KMS-11 (cell line): ENCODE measurements around the gene HSP90AB1.

Experiments
- H2AFZ ChIP-seq: fragments of 200-600 bp; sonication (generic); 2 replicates; pipeline ENCODE4 v1.6.1; 2016; ENCODE audit warnings: antibody characterized with exemption, mixed run types, low read depth
- H3K27ac ChIP-seq: fragments of 200-600 bp; sonication (generic); 2 replicates; pipeline ENCODE4 v1.6.1; 2016; ENCODE audit warnings: mild to moderate bottlenecking, mixed run types
- H3K27me3 ChIP-seq: fragments of 200-600 bp; sonication (generic); 2 replicates; pipeline ENCODE4 v1.6.1; 2017; ENCODE audit warnings: mild to moderate bottlenecking, low read depth, mixed run types, moderate library complexity; ENCODE audit not compliant: insufficient read depth
- H3K36me3 ChIP-seq: fragments of 200-600 bp; sonication (generic); 2 replicates; pipeline ENCODE4 v1.6.1; 2017; ENCODE audit warnings: mild to moderate bottlenecking, mixed run types; ENCODE audit not compliant: insufficient read depth
- H3K4me1 ChIP-seq: fragments of 200-600 bp; sonication (generic); 2 replicates; pipeline ENCODE4 v1.6.1; 2016; ENCODE audit warnings: mild to moderate bottlenecking, low read depth, mixed run types; ENCODE audit not compliant: poor library complexity, severe bottlenecking
- H3K4me2 ChIP-seq: fragments of 200-600 bp; sonication (generic); 2 replicates; pipeline ENCODE4 v1.7.0; 2016; ENCODE audit warnings: mild to moderate bottlenecking, mixed run types
- H3K4me3 ChIP-seq: fragments of 200-600 bp; sonication (generic); IDR thresholded peaks from 2 replicates; pipeline ENCODE4 v1.6.1; 2017; ENCODE audit warnings: low read depth, low read length, mixed read lengths; ENCODE audit not compliant: insufficient read depth
- H3K79me2 ChIP-seq: fragments of 200-600 bp; sonication (generic); 2 replicates; pipeline ENCODE4 v1.6.1; 2016; ENCODE audit warnings: low read depth, mixed run types; ENCODE audit not compliant: insufficient read depth
- H3K9ac ChIP-seq: fragments of 200-600 bp; sonication (generic); 2 replicates; pipeline ENCODE4 v1.6.1; 2016; ENCODE audit warnings: mild to moderate bottlenecking, mixed run types
- H4K20me1 ChIP-seq: fragments of 200-600 bp; sonication (generic); 2 replicates; pipeline ENCODE4 v1.6.1; 2016; ENCODE audit warnings: mild to moderate bottlenecking, mixed run types; ENCODE audit not compliant: insufficient read depth
- CTCF ChIP-seq: fragments of 200-600 bp; sonication (generic); conservative IDR thresholded peaks from 2 replicates; pipeline ENCODE4 v1.6.1; 2017; ENCODE audit warnings: low read depth, mild to moderate bottlenecking, antibody characterized with exemption, low read length, moderate library complexity, mixed read lengths

The HSP90AB1 gene

GRCh38 chr6:44277763-44278162 lies 30.9 kb downstream of the HSP90AB1 start:
- no peak overlapping the region for H3K4me3 ChIP-seq
- H3K27ac ChIP-seq = no peak overlapping the region
- no peaks in the 10 kb centered on the region for H4K20me1 ChIP-seq
- TF ChIP-seq CTCF = no peak
- no peak overlapping the region for H2AFZ ChIP-seq
- no peak overlapping the region for H3K4me2 ChIP-seq
- H3K36me3 ChIP-seq = no peaks in the 10 kb centered on the region
- H3K27me3 ChIP-seq = peaks cover 54% of the 10 kb centered on the region
- H3K4me1 ChIP-seq = no peaks in the 10 kb centered on the region
- no peak overlapping the region for H3K9ac ChIP-seq
- H3K79me2 ChIP-seq = no peaks in the 10 kb centered on the region

- H3K27ac ChIP-seq = no peak overlapping the region
- H3K27me3 ChIP-seq = peaks cover 55% of the 10 kb centered on the region
- H3K4me3 ChIP-seq = no peak overlapping the region
- H4K20me1 ChIP-seq = no peaks in the 10 kb centered on the region
- no peak overlapping the region for H3K4me2 ChIP-seq
- no peaks in the 10 kb centered on the region for H3K36me3 ChIP-seq
- no peak for TF ChIP-seq CTCF
- no peaks in the 10 kb centered on the region for H3K4me1 ChIP-seq
- no peaks in the 10 kb centered on the region for H3K79me2 ChIP-seq
- H2AFZ ChIP-seq = no peak overlapping the region
- no peak overlapping the region for H3K9ac ChIP-seq
Measured at GRCh38 chr6:44278315-44278714, 31.4 kb downstream of the HSP90AB1 start.

GRCh38 chr6:44278774-44279697 lies 32.1 kb downstream of the HSP90AB1 start:
- Histone ChIP-seq H4K20me1 (no peaks in the 10 kb centered on the region), H3K79me2 (no peaks in the 10 kb centered on the region), H2AFZ (no peak overlapping the region), H3K4me1 (no peaks in the 10 kb centered on the region), H3K4me2 (no peak overlapping the region), H3K27ac (no peak overlapping the region), H3K4me3 (no peak overlapping the region), H3K36me3 (no peaks in the 10 kb centered on the region), H3K9ac (no peak overlapping the region), H3K27me3 (peaks cover 61% of the 10 kb centered on the region)
- no peak for TF ChIP-seq CTCF

GRCh38 chr6:44284121-44284520 lies 37.2 kb downstream of the HSP90AB1 start:
- Histone ChIP-seq H3K36me3 (no peaks in the 10 kb centered on the region), H3K27me3 (peaks cover 75% of the 10 kb centered on the region), H3K4me1 (no peaks in the 10 kb centered on the region), H2AFZ (no peak overlapping the region), H3K4me3 (no peak overlapping the region), H3K4me2 (no peak overlapping the region), H3K79me2 (no peaks in the 10 kb centered on the region), H3K9ac (no peak overlapping the region), H3K27ac (no peak overlapping the region), H4K20me1 (no peaks in the 10 kb centered on the region)
- no peak for TF ChIP-seq CTCF
